BJ (cell line): Measurements from ENCODE around the gene SOWAHB. TPM values are rescaled to one million over a fixed set of nuclear protein-coding genes. Genes with fewer than 3 reads are reported as not detected.
A peak's percentile ranks its signal among the peaks of the same experiment; 100 is the strongest.

Source experiments
- CTCF ChIA-PET: fragments of 350-600 bp; formaldehyde crosslinking; extraction: SDS; loops from one replicate; lab custom pipeline; 2021; ENCODE audit warnings: antibody characterized with exemption, inconsistent platforms; lab: Yijun Ruan, JAX
- POLR2A ChIA-PET: fragments of 300-600 bp; sonication (Branson Sonifier 250); formaldehyde crosslinking; extraction: SDS; loops from one replicate; lab custom pipeline; 2021; ENCODE audit warnings: antibody characterized with exemption; lab: Charles Lee
- DNase-seq: peaks from one replicate; pipeline ENCODE4 v3.0.0-alpha.2; 2011; ENCODE audit warnings: low read depth
- H3K27me3 ChIP-seq: 2 replicates; pipeline ENCODE4 v1.6.0; 2011; ENCODE audit warnings: low read length; ENCODE audit not compliant: control insufficient read depth, insufficient read depth
- H3K36me3 ChIP-seq: 2 replicates; pipeline ENCODE4 v1.5.1; 2011; ENCODE audit warnings: low read length; ENCODE audit not compliant: control insufficient read depth, insufficient read depth
- H3K4me3 ChIP-seq: 2 replicates; pipeline ENCODE4 v1.5.1; 2011; ENCODE audit warnings: low read depth, mild to moderate bottlenecking, control low read depth, low read length
- polyA plus RNA-seq: library from polyadenylated mRNA; depleted of rRNA; stranded (reverse); fragments of >200 nt; gene quantifications from 2 replicates; pipeline ENCODE4 v1.2.3, GENCODE V29; 2011
- TF ChIP-seq, protein P1 (sequence below): IDR thresholded peaks from 2 replicates; pipeline ENCODE4 v1.5.1; 2011; ENCODE audit warnings: low read depth, mild to moderate bottlenecking, control low read depth, inconsistent platforms, low read length, moderate library complexity; ENCODE audit not compliant: insufficient read depth

The SOWAHB gene
- polyA plus RNA-seq, 1 experiment, result 0.04 TPM

DNA sequence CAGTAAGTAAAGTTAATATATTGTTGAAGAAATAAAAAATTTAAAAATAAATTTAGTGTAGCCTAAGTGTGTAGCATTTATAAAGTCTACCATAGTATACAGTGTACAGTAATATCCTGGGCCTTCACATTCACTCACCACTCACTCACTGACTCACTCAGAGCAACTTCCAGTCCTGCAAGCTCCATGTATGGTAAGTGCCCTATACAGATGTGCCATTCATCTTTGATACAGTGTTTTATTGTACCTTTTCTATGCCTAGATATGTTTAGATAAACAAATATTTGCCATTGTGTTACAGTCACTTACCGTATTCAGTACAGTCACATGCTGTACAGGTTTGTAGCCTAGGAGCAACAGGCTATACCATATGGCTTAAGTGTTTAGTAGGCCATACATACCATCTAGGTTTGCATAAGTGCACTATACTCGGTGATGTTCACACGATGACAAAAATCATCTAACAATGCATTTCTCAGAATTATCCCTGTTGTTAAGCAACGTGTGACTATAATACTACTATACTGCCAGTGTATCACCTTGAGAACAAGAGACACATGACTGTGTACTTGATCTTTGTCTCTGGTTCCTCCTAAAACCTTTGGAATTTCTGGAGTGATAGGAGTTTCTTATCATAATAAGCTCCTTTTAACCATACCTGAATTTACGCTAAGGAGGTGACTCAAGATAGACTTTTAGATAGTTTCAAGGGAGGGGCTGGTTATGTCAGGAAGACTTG lies 25.8 kb upstream of the SOWAHB start:
- Histone ChIP-seq H3K27me3 (no peaks in the 10 kb centered on the region), H3K36me3 (no peaks in the 10 kb centered on the region), H3K4me3 (no peak overlapping the region)
- CTCF ChIA-PET, result interaction anchor here (0.9 to 1.0 kb wide), 2 partner anchors 9 to 98 kb away, joined by 3 to 4 read pairs; no protein-coding TSS in a partner anchor
- POLR2A ChIA-PET, result no interaction called here
- TF ChIP-seq, protein P1, sequence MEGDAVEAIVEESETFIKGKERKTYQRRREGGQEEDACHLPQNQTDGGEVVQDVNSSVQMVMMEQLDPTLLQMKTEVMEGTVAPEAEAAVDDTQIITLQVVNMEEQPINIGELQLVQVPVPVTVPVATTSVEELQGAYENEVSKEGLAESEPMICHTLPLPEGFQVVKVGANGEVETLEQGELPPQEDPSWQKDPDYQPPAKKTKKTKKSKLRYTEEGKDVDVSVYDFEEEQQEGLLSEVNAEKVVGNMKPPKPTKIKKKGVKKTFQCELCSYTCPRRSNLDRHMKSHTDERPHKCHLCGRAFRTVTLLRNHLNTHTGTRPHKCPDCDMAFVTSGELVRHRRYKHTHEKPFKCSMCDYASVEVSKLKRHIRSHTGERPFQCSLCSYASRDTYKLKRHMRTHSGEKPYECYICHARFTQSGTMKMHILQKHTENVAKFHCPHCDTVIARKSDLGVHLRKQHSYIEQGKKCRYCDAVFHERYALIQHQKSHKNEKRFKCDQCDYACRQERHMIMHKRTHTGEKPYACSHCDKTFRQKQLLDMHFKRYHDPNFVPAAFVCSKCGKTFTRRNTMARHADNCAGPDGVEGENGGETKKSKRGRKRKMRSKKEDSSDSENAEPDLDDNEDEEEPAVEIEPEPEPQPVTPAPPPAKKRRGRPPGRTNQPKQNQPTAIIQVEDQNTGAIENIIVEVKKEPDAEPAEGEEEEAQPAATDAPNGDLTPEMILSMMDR, result no peak
- no peak for DNase-seq

DNA sequence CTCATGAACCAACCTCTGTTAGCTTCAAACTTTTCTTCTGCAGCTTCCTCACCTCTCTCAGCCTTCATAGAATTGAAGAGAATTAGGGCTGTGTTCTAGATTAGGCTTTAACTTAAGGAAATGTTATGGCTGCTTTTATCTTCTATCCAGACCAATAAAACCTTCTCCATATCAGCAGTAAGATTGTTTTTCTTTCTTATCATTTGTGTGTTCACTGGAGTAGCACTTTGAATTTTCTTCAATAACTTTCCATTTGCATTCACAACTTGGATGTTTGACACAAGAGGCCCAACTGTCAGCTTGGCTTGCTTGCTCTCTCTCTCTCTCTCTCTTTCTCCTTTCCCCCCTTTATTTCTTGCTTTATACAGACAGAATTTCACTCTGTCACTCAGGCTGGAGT lies 22.8 kb upstream of the SOWAHB start:
- Histone ChIP-seq H3K27me3 (no peaks in the 10 kb centered on the region), H3K36me3 (no peaks in the 10 kb centered on the region), H3K4me3 (no peak overlapping the region)
- no peak for DNase-seq
- CTCF ChIA-PET, result interaction anchor here (0.8 to 1.5 kb wide), 2 partner anchors 10 to 14 kb away, joined by 3 read pairs; no protein-coding TSS in a partner anchor
- POLR2A ChIA-PET, result no interaction called here
- TF ChIP-seq, protein P1, result no peak

DNA sequence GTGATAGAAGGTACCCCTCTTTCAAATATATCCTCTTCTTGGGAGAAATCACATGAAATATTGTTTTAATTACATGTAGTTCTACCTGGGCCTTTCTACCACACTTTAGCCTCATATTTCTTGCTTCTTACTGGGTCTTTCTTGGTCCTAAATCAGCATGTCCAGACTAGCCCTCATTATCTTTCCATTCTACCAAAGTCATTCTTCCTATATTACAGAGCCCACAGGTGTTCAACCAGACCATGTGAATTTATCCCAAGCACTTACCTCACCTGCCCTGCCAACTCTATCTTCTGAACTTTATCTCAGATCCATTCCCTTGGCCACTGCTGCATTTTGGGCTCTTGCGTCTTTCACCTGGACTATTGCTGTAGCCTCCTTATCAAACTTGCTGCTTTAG lies 11.8 kb upstream of the SOWAHB start:
- POLR2A ChIA-PET, result no interaction called here
- no peaks in the 10 kb centered on the region for H3K36me3 ChIP-seq

DNA sequence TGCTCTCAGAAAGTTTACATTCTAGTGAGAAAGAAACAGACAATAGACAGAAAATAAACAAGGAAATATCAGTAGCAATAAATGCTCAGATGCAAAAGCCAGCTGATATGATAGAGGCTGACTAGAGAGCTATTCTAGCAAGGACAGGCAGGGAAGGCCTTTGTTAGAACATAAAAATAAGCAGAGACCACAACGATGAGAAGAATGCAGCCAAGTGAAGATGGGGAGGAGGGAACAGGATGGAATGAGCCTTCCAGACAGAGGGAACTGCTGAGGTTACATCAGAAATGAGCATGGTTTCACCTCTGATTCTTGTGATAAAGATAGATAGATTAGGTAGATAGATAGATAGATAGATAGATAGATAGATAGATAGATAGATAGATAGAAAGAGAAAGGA lies 7.6 kb upstream of the SOWAHB start:
- no peaks in the 10 kb centered on the region for H3K36me3 ChIP-seq

More for the DNA sequence above, 11.8 kb upstream of the SOWAHB start:
- CTCF ChIA-PET, result no interaction called here
- TF ChIP-seq, protein P1, result no peak
- Histone ChIP-seq H3K4me3 (no peak overlapping the region), H3K27me3 (no peaks in the 10 kb centered on the region)
- DNase-seq, result no peak

DNA sequence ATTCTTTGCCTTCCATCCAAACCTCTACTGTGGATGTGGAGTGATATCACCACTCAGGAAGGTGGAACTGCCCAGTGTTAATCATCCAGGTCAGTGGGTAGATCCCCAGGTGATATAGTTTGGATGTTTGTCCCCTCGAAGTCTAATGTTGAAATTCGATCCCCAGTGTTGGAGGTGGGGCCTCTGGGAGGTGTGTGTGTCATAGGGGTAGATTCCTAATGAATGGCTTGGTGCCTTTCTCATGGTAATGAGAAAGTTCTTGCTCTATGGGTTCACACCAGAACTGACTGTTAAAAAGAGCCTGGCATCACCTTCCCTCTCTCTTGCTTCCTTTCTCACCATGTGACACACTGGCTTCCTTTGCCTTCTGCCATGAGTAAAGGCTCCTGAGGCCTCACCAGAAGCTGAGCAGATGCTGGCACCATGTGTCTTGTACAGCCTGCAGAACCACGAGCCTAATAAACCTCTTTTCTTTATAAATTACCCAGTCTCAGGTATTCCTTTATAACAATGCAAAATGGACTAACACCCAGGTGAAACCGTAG lies 6.8 kb upstream of the SOWAHB start:
- CTCF ChIA-PET, result no interaction called here
- TF ChIP-seq, protein P1, result no peak
- POLR2A ChIA-PET, result interaction anchor here (0.6 to 0.9 kb wide), 3 partner anchors 83 to 1662 kb away, joined by 3 to 4 read pairs (median 4); partner anchors contain the start of gene STBD1
- Histone ChIP-seq H3K4me3 (no peak overlapping the region), H3K27me3 (no peaks in the 10 kb centered on the region), H3K36me3 (no peaks in the 10 kb centered on the region)
- DNase-seq, result no peak

More for the DNA sequence above, 7.6 kb upstream of the SOWAHB start:
- H3K27me3 ChIP-seq, result no peaks in the 10 kb centered on the region
- CTCF ChIA-PET, result interaction anchor here (0.9 kb wide), 1 partner anchor 19 kb away, joined by 3 read pairs; no protein-coding TSS in a partner anchor
- TF ChIP-seq, protein P1, result no peak
- peak; percentile 62 for DNase-seq
- POLR2A ChIA-PET, result interaction anchor here (0.6 to 0.9 kb wide), 4 partner anchors 82 to 1661 kb away, joined by 3 to 4 read pairs (median 4); partner anchors contain the start of gene STBD1
- H3K4me3 ChIP-seq, result no peak overlapping the region
